ENCODE results near the gene RGR.

RGR gene, protein sequence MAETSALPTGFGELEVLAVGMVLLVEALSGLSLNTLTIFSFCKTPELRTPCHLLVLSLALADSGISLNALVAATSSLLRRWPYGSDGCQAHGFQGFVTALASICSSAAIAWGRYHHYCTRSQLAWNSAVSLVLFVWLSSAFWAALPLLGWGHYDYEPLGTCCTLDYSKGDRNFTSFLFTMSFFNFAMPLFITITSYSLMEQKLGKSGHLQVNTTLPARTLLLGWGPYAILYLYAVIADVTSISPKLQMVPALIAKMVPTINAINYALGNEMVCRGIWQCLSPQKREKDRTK

DNA sequence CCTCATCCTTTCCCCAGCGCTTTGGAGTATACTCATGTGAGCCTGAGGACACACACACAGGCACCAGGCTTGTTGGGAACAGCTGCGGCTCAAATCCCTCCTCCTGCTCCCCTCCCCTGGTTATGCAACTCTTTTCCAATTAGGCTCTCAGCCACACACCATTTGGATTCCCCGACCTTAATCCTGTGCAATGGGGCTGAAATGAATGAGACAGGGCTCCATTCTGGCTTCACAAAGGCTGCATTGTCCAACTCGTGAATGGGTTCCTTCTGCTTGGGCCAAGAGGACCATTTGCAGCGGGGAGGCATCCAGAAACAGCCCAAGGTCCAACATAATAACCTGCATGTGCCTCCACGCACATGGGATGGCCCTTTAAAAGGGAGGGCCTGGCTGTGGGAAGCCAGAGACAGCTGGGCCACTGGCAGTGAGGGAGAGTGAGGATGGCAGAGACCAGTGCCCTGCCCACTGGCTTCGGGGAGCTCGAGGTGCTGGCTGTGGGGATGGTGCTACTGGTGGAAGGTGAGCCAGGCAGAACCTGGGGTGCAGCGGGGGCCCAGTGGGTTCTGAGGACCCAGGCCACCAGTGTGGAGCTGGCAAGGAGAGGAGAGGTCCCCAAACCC, at the start of gene RGR:
Gene RGR (plus strand): TSS at position 403 of the 620 bp plus-strand sequence. CDS start 38 bp downstream, at position 441.
- DNase-seq (ENCODE audit: low read depth) = no peak

DNA sequence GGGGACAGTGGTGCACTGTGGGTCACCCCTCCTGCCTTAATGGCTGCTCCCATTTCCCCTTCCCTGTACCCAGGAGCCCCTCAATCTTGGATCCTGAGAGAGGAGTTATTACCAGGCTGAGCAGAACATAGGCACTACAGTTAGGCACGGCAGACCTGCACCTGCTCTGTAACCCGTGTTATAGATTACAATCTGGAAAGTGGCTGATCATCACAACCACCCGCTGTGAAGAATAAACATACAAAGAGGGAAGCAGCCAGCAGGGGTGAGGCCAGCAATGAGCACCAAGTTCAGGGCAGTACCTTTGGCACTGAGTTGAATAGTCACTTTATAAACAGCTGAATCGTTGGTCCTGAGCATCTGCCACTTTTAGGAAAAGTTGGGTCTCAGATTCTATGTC, 48.8 kb upstream of the RGR start:
- DNase-seq (ENCODE audit: low read depth) = no peak

DNA sequence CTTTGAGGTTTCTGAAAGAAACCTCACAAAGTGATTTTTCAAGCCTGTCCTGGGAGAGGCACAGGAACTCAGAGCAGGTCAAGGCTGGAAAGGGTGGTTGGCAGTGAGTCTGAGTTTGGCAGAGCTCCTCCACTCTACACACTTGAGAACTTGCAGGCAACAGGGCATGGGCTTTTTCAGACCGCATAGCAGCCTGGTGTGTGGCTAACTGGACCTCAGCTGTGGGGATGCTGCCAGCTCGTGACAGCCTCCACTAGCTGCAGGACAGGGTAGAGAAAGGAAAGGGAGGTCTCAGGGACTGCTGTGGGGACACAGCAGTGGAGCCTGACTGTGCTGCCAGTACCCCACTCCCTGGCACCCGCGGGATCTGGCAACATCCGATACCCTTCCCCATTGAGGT, 47.9 kb upstream of the RGR start:
- DNase-seq (ENCODE audit: low read depth) = no peak

DNA sequence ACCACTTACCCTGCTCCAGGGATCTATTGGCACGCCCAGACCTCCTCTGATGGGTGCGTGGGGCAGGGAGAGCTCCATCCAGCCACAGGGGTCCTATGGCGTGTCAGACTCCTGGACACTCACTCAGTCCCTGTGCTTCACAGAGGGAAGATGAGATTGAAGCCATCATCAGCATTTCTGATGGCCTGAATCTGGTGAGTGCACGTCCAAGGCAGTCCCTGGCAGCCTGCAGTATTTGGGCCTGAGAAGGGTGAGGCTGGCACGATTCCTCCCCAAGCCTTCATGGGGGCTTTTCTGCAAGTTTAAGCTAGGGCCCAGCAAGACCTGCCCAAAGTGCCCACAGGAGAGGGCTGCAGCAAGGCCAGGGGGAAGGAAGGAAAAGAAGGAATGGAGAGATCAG, 47.2 kb upstream of the RGR start:
- DNase-seq (ENCODE audit: low read depth) = no peak

DNA sequence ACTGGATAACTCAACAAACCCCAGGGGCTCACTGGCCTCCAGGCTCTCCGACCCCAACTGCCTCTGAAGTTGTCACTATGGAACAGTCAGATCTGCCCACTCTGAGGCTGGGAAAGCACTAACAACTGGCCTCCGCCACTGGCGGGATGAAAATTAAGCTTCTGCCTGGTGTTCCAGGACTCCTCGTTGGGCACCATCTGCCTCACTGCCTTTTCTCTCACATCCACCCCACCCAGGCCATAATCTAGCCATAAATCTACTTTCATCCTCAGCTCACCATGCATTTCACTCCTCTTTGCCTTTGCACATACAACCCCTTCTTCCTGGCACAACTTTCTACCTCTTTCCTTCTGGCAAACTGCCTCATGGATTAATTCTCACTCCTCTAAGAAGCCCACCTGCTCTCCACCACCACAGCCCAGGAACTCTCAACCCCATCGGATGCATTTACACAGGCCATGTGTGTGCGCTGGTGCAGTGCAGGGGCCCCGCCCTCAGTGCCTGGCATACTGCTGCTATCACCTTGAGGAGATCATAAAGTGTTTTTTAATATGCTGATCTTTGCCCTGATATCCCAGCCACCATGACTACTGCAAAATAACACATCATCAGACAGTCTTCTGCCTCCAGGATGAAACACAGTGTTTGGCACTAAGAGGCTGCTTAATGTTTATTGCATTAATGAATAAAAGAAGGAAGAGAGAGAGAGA, 46.5 kb upstream of the RGR start:
- no peak for DNase-seq (ENCODE audit: low read depth)

DNA sequence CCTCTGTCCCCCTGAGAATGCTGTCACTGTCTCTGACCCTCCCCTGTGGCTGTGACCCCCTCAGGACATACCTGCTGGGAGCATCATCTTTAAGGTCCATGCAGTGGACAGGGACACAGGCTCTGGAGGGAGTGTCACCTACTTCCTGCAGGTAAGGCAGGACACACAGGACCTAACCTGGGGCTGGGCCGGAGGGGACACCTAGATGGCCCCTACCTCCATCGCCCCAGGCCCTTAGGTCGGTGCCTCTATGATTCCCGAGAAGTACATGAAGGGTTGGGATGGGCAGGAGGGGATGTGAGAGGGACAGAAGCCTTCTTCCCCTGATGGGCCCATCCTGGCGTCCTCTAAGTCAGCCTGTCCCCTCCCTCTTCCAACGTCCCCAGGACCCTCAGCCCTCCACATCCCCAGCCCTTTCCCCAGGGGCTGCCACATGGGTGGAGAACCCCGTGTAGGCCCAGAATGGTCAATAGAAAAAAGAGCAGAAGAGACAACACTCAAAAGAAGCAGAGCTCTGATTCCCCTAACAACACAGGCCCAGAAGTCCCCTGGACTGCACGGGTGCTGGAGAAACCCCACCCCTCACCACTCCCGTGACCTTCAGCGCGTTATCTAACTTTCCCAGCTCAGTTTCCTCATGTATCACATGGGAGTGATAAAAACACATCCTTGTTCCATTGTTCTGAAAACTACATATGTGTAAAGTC, 44.2 kb upstream of the RGR start:
- no peak for DNase-seq (ENCODE audit: low read depth)

DNA sequence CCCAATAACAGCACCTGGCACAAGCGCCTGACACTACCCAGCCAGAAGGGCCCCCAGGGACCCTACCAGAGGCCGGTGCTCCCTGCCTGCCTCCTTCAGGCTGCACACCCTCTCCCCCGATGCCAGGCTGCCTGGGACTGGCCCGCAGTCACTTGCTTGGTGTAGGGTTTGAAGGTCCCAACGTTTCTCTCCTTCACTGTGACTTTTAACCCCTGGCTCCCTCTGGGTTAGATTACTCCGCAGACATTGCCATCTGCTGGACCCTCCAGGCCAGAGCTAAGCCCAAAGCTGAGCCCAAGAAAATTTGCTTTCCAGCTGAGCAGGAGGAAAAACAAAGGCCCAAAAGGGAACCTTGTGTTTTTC, 43.6 kb upstream of the RGR start:
- no peak for DNase-seq (ENCODE audit: low read depth)

DNA sequence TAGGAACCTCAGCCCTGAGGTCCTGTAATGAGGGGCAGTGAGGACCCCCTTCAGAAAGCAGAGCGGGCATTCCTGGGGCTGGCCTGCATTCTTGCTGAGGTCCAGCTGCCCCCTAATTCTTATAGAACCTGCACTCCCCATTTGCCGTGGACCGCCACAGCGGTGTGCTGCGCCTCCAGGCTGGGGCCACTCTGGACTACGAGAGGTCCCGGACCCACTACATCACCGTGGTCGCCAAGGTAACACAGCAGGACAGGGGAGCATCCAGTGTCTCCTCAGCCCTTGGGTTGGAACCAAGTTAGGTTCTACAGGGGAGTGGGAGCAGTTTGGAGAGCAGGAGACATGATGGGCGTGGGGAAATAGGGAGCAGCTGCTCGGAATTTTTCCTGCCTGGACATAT, 43.2 kb upstream of the RGR start:
- no peak for DNase-seq (ENCODE audit: low read depth)

DNA sequence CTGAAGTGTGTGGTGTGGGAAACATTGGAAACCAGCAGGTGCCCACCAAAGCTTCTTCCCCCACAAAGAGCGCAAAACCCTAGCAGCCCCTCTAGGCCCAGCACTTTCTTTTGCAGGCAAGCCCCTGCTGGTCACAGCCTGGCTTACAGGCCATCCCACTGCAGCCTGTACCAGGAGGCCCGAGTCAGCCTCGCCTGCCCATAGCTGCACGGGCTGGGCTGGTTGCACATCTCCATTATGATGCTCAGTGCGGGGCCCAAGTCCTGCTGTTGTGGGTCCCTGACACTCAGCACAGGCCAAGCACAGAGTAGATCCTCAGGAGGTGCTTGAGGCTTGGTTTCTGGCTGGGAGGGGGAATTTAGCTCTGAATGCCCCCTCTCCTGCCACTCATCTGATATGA, 42.5 kb upstream of the RGR start:
- DNase-seq (ENCODE audit: low read depth) = no peak

DNA sequence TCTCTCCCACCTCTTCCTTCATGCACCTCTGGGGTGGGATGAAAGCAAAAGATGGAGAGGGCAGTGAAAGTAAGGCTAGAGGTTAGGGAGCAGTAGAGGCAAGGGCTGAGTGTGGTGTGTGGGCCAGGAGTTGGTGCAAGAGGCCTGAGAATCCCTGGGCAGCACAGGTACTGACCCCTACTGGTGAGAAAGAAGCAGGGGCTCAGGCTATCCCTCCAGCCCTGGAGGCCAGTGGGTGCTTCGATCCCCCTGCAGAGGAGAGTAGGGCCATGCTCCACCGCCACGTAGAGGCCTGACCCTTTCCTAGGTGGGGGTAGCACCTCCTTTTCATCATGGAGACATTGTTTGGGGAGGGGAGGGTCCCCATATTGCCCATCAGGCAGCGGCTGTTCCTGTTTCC, 40.7 kb upstream of the RGR start:
- no peak for DNase-seq (ENCODE audit: low read depth)

DNA sequence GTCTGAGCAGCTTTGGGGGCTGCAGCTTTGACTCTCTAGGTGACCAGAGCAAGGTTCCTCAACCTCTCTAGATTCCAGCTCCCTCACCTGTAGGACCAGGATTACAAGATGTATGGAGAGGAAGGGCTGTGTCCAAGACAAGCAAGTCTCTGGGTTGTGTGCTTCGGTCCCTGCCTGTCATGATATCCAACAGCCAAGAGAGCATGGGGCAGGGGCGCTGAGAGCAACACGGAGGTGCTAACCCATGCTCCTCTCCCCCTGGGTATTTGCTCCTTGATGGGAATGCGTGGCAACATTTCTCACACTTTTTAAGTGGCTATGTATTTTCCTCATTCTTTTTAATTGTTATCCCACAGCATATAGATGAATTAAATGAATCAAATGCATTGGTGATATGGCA, 40.2 kb upstream of the RGR start:
- no peak for DNase-seq (ENCODE audit: low read depth)

DNA sequence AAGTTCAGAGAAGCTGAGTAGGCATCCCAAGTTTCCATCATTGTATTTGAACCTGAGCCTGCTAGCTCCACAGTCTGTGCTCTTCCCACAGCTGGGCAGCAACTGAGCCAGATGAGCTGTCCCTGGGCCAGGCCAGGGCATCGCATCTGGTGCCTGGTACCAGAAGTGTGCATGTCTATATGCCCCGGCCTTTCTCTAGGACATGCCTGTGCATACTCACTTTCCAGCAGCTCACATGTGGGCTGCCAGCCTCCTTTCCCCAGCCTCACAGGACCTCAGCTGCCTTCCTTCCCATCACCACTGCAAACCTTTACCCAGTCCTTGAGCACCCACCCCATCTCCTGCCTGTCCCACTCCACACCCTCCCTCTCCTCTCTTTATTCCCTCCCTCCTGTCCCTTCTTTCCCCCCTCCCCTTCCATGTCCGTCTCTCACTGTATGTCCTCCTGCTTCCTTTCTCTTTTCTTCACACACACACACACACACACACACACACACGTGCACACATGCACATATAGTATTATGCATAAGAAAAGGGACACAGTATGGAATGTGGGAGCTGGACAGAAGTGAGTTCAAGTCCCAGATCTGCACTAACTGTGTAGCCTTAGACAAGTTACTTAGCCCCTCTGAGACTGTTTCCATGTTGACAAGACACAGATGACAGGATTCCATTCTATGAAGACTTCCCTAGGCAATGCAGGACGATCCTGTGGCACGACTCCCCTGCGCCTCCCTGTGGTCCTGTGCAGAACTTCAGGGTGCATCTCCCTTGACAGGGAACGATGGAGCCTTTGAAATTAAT, 39.6 kb upstream of the RGR start:
- DNase-seq (ENCODE audit: low read depth) = no peak

DNA sequence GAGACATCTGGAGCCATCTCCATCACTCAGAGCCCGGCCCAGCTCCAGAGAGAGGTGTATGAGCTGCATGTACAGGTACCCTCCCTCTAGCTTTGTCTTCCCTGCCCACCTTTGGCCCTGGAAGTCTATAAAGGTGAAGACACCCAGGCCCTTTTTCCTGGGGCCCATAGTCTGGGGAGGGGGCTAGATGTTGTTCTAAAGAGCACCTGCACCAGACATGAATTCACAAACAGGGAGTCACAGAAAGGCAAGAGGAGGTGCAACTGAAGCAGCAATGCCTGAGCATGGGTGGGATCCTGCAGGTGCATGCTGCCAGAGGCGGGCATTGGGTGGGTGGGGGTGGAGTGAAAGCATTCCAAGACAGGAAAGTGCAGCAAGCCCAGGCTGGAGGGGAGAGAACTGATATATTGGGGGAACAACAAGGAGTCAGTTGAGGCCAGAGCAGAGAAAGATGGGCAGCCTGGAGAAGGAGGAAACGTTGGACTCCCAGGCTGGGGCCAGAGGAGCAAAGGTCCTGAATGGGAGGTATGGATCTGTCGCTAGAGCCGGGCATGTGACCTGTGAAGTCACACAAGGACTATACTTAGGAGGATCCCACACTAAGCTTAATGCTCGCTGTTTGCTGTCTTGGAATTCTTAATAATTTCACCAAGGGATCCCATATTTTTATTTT, 38.9 kb upstream of the RGR start:
- DNase-seq (ENCODE audit: low read depth) = no peak

DNA sequence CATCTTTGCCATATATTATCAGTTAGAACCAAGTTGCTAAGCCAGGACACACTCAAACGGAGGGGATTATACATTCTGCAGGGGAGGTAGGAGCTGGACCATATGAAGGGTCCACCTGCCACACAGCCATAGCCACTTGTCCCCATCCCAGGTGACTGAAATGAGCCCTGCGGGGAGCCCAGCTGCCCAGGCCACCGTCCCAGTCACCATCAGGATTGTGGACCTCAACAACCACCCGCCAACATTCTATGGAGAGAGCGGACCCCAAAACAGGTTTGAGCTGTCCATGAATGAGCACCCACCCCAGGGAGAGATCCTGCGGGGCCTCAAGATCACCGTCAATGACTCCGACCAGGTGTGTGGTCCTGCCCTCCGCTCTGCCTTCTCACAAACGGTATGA, 36.8 kb upstream of the RGR start:
- DNase-seq (ENCODE audit: low read depth) = no peak

DNA sequence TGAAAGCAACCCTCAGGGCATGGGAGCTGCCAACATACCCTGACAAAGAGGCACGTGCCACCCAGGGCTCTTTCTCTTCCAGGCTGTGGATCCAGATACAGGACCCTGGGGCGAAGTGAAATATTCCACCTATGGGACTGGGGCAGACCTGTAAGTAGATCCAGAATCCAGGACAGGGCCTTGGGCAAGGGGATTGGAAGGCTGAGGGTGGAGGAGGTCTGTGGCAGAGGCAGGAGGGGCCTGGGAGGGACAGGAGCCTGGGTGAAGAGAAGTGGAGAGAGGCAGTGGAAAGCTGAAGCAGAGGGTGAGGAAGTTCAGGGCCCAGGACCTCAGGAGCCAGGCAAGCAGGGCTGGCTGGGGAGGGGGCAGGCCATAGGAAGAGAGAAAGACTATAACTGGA, 33.3 kb upstream of the RGR start:
- DNase-seq (ENCODE audit: low read depth) = no peak

DNA sequence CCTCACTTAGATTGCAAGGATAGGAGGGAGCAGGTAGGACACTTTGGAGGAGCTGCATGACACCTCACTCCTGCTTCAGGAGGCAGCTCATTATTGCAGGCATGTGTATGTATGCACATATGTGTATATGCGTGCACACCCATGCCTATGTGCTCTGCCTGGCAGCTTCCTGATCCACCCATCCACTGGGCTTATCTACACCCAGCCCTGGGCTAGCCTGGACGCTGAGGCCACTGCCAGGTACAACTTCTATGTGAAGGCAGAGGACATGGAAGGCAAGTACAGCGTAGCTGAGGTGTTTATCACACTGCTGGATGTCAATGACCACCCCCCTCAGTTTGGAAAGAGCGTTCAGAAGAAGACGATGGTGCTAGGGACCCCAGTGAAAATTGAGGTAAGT, 32.8 kb upstream of the RGR start:
- DNase-seq (ENCODE audit: low read depth) = no peak

DNA sequence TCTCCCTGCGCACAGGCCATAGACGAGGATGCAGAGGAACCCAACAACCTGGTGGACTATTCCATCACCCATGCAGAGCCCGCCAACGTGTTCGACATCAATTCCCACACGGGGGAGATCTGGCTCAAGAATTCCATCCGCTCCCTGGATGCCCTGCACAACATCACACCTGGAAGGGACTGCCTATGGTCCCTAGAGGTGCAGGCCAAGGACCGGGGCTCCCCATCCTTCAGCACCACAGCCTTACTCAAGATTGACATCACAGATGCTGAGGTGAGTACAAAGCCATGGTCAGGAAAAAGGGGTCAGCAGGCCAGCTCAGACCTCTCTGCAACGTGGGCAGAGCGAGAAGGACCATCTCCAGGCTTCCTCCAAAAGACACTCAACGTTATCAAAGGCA, 31.8 kb upstream of the RGR start:
- no peak for DNase-seq (ENCODE audit: low read depth)

DNA sequence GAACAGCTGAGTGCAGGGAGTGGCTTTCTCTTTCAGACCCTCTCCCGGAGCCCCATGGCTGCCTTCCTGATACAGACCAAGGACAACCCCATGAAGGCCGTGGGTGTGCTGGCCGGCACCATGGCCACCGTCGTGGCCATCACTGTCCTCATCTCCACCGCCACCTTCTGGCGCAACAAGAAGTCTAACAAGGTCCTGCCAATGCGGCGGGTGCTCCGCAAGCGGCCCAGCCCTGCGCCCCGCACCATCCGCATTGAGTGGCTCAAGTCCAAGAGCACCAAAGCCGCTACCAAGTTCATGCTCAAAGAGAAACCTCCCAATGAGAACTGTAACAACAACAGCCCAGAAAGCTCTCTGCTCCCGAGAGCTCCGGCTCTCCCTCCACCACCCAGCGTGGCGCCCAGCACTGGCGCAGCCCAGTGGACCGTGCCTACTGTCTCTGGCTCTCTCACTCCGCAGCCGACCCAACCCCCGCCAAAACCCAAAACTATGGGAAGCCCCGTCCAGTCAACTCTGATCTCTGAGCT, 30.7 kb upstream of the RGR start:
- no peak for DNase-seq (ENCODE audit: low read depth)

DNA sequence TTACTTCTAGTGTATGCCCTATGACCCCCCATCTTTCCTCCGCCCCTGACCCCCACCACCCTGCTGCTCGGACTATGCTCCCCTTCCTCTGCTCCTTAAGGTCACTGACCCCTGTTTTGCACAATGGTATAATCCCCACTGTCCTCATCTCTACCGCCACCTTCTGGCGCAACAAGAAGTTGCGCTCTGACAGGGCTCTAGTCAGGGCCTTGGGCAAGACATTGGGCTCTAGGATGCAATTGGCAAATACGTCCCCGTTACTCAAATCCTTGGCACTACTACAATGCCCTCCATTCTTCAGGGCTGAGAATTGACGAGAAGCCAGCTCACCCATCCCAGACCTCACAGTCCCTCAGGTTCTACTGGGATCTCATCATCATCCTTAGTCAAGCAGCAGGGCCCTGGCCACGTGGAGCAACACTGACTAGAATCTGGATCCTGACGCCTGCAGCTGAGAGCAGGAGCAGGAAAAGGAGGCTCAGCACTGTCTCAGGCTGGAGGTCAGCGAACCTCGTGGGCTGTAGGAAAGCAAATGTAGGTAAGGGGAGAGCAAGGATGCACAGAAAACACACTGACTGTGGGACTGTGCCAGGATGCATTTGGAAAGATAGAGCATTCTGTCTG, 30.1 kb upstream of the RGR start:
- no peak for DNase-seq (ENCODE audit: low read depth)

DNA sequence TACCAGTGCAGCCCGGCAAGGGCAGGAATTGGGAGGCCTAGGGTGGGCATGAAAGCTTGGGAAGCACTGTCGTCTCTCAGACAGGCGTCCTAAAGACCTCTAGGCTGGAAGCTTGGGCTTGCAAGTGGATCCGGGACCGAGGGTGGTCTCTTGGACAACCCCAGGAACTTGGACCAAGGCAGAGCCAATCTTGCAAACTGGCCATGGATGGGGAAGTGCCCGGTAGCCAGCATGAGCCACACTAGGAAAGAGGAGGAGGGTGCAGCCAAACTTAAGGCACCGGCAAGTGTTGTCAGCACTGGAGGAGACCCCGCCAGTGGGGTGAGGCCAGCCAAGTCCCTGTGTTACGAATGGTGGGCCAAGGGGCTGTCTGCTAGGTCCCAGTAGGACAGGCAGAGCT, 28.0 kb upstream of the RGR start:
- DNase-seq (ENCODE audit: low read depth) = no peak

DNA sequence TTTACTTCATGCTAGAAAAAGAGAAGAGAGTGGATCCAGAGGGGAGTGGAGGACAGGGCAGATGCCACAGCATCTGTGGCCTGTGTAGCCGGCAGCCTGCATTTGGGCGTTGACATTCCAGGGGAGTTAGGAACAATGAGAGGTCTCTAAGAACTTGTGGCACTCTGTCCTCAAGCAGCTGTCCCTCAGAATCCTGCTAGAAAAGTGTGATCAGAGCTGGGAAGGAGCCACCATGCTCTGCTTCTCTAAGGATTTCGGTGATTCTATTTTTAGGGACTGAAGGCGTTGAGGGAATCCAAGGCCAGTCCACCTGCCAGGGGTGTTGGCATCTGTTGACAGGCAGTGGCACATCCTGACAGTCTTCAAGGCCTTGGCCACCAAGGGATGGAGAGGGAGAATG, 27.1 kb upstream of the RGR start:
- DNase-seq (ENCODE audit: low read depth) = no peak
